ENCODE data around the gene PARD3B.

PARD3B gene

GRCh38 chr2:205364261-205364660, 819.0 kb downstream of the PARD3B start:
- TF ChIP-seq EZH2phosphoT487 (conservative IDR thresholded peaks at IDR 0.05; ENCODE audit: low read length) = no peak
- TF ChIP-seq, protein P1, sequence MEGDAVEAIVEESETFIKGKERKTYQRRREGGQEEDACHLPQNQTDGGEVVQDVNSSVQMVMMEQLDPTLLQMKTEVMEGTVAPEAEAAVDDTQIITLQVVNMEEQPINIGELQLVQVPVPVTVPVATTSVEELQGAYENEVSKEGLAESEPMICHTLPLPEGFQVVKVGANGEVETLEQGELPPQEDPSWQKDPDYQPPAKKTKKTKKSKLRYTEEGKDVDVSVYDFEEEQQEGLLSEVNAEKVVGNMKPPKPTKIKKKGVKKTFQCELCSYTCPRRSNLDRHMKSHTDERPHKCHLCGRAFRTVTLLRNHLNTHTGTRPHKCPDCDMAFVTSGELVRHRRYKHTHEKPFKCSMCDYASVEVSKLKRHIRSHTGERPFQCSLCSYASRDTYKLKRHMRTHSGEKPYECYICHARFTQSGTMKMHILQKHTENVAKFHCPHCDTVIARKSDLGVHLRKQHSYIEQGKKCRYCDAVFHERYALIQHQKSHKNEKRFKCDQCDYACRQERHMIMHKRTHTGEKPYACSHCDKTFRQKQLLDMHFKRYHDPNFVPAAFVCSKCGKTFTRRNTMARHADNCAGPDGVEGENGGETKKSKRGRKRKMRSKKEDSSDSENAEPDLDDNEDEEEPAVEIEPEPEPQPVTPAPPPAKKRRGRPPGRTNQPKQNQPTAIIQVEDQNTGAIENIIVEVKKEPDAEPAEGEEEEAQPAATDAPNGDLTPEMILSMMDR (IDR thresholded peaks at IDR 0.05; ENCODE audit: insufficient read depth, low read length, poor library complexity, severe bottlenecking) = no peak
- H3F3A ChIP-seq (ENCODE audit: insufficient read depth) = no peaks in the 10 kb centered on the region
- no peaks in the 10 kb centered on the region for H3K9me3 ChIP-seq (ENCODE audit: insufficient read depth, low read length)
- no peak overlapping the region for H3K4me2 ChIP-seq (ENCODE audit: low read depth, low read length, poor library complexity, severe bottlenecking)
- H3K4me3 ChIP-seq (ENCODE audit: insufficient read depth, low read length, poor library complexity, severe bottlenecking) = no peak overlapping the region
- H3K9me2 ChIP-seq (replicated peaks; ENCODE audit: insufficient read depth, low read length) = no peaks in the 10 kb centered on the region
- no peaks in the 10 kb centered on the region for H3K27me3 ChIP-seq (ENCODE audit: low read length)
- no peaks in the 10 kb centered on the region for H3K36me3 ChIP-seq (ENCODE audit: low read length)
- H3K79me2 ChIP-seq (ENCODE audit: insufficient read depth, low read length) = no peaks in the 10 kb centered on the region
- H3K27ac ChIP-seq (ENCODE audit: low read depth, low read length) = no peak overlapping the region
- no peak overlapping the region for H2AFZ ChIP-seq (ENCODE audit: low read depth, low read length, severe bottlenecking)
- no peak overlapping the region for H3K9ac ChIP-seq (ENCODE audit: low read length)
- H4K20me1 ChIP-seq (ENCODE audit: low read depth, low read length) = no peaks in the 10 kb centered on the region

GRCh38 chr2:205366336-205367060, 821.2 kb downstream of the PARD3B start:
- Histone ChIP-seq H3K9me3 (ENCODE audit: insufficient read depth, low read length) (no peaks in the 10 kb centered on the region), H4K20me1 (ENCODE audit: low read depth, low read length) (no peaks in the 10 kb centered on the region), H3K9me2 (replicated peaks; ENCODE audit: insufficient read depth, low read length) (no peaks in the 10 kb centered on the region), H3F3A (ENCODE audit: insufficient read depth) (no peaks in the 10 kb centered on the region), H3K4me3 (ENCODE audit: insufficient read depth, low read length, poor library complexity, severe bottlenecking) (no peak overlapping the region), H3K27ac (ENCODE audit: low read depth, low read length) (no peak overlapping the region), H3K79me2 (ENCODE audit: insufficient read depth, low read length) (no peaks in the 10 kb centered on the region), H3K27me3 (ENCODE audit: low read length) (no peaks in the 10 kb centered on the region), H3K36me3 (ENCODE audit: low read length) (no peaks in the 10 kb centered on the region), H3K4me2 (ENCODE audit: low read depth, low read length, poor library complexity, severe bottlenecking) (no peak overlapping the region), H3K9ac (ENCODE audit: low read length) (no peak overlapping the region), H2AFZ (ENCODE audit: low read depth, low read length, severe bottlenecking) (no peak overlapping the region)
- TF ChIP-seq EZH2phosphoT487 (conservative IDR thresholded peaks at IDR 0.05; ENCODE audit: low read length) = no peak
- TF ChIP-seq, protein P1 (IDR thresholded peaks at IDR 0.05; ENCODE audit: insufficient read depth, low read length, poor library complexity, severe bottlenecking) = no peak

- Histone ChIP-seq H3K9ac (ENCODE audit: low read length) (no peak overlapping the region), H3K4me2 (ENCODE audit: low read depth, low read length, poor library complexity, severe bottlenecking) (no peak overlapping the region), H3K9me2 (replicated peaks; ENCODE audit: insufficient read depth, low read length) (no peaks in the 10 kb centered on the region), H2AFZ (ENCODE audit: low read depth, low read length, severe bottlenecking) (no peak overlapping the region), H4K20me1 (ENCODE audit: low read depth, low read length) (no peaks in the 10 kb centered on the region), H3F3A (ENCODE audit: insufficient read depth) (no peaks in the 10 kb centered on the region), H3K27me3 (ENCODE audit: low read length) (no peaks in the 10 kb centered on the region), H3K4me3 (ENCODE audit: insufficient read depth, low read length, poor library complexity, severe bottlenecking) (no peak overlapping the region), H3K79me2 (ENCODE audit: insufficient read depth, low read length) (no peaks in the 10 kb centered on the region), H3K36me3 (ENCODE audit: low read length) (no peaks in the 10 kb centered on the region), H3K9me3 (ENCODE audit: insufficient read depth, low read length) (no peaks in the 10 kb centered on the region), H3K27ac (ENCODE audit: low read depth, low read length) (no peak overlapping the region)
- TF ChIP-seq, protein P1 (IDR thresholded peaks at IDR 0.05; ENCODE audit: insufficient read depth, low read length, poor library complexity, severe bottlenecking) = no peak
- TF ChIP-seq EZH2phosphoT487 (conservative IDR thresholded peaks at IDR 0.05; ENCODE audit: low read length) = no peak
Measured at GRCh38 chr2:205367331-205367935, 822.2 kb downstream of the PARD3B start.

All from SU-DHL-6 (cell line).